Measurements from ENCODE around the gene LRP1. TPM values are rescaled to one million over a fixed set of nuclear protein-coding genes. Genes with fewer than 3 reads are reported as not detected.

LRP1 gene
- total RNA-seq, 1 donor from 2014 or later, result 24.5 TPM

GRCh38 chr12:57216014-57216911 lies 88.0 kb downstream of the LRP1 start, which contains the start of gene NXPH4:
Gene NXPH4, plus strand, starts transcription at chr12:57216794. Its CDS starts 176 bp downstream, at chr12:57216970.
- no peak for DNase-seq (ENCODE audit: low read depth)

DNA sequence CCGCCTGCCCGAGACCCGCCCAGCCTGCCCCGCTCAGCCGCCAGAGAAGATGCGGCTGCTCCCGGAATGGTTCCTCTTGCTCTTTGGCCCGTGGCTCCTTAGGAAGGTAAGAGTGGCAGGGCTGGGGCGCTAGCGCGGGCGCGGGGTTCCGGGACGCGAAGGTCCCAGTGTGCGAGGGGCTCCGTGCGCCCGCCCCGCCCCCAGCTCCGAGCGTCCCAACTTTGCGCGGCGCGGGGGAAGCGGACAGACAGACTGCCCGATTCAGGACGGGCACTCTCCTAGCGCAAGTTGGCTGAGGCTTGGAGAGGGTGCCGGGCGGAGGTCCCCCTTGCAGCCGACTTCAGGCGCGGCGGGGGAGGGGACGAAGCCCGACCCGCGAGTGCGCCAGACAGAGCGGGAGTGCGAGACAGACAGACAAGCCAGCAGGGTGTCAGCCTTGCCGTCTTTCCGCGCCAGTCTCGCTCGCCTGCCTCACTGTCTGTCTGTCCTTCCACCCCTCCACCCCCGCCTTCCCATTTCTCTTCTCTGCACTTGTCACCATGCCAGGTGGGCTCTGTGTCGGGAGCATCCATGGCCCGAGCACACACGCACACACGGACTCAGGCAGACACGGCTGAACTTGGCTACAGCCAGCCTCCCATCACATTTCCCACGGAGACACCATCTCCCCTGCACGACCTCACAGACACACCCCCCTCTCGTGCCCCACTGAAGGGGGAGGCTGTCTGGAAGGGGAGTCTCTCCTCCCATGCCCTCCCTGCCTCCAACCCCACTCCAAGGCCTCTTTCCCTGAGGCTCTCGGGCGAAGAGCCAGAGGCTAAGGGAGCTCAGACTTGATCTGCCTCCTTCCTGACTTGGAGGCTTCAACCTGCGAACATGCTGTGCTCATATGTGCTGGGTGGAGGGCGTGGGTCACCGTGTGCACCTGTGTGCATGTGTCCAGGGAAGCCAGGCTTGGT lies 88.9 kb downstream of the LRP1 start:
- TF ChIP-seq, protein P1, sequence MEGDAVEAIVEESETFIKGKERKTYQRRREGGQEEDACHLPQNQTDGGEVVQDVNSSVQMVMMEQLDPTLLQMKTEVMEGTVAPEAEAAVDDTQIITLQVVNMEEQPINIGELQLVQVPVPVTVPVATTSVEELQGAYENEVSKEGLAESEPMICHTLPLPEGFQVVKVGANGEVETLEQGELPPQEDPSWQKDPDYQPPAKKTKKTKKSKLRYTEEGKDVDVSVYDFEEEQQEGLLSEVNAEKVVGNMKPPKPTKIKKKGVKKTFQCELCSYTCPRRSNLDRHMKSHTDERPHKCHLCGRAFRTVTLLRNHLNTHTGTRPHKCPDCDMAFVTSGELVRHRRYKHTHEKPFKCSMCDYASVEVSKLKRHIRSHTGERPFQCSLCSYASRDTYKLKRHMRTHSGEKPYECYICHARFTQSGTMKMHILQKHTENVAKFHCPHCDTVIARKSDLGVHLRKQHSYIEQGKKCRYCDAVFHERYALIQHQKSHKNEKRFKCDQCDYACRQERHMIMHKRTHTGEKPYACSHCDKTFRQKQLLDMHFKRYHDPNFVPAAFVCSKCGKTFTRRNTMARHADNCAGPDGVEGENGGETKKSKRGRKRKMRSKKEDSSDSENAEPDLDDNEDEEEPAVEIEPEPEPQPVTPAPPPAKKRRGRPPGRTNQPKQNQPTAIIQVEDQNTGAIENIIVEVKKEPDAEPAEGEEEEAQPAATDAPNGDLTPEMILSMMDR (IDR thresholded peaks at IDR 0.05; ENCODE audit: insufficient read depth, low read length, severe bottlenecking), result no peak
- DNase-seq (ENCODE audit: low read depth) (no peak), FAIRE-seq (no peak)
- Histone ChIP-seq H3K27me3 (ENCODE audit: control insufficient read depth, insufficient read depth, low read length) (peaks cover 43% of the 10 kb centered on the region), H3K4me3 (ENCODE audit: low read depth, low read length) (peak overlapping the region; percentile 44), H3K36me3 (ENCODE audit: control insufficient read depth, insufficient read depth, low read length) (peaks cover 3% of the 10 kb centered on the region)

More at GRCh38 chr12:57216014-57216911, 88.0 kb downstream of the LRP1 start, which contains the start of gene NXPH4:
- peak within 1 kb of the TSS; percentile 44 for H3K4me3 ChIP-seq (ENCODE audit: low read depth, low read length)
- H3K27me3 ChIP-seq (ENCODE audit: control insufficient read depth, insufficient read depth, low read length), result peaks cover 34% of the 10 kb centered on the region
- TF ChIP-seq, protein P1 (IDR thresholded peaks at IDR 0.05; ENCODE audit: insufficient read depth, low read length, severe bottlenecking), result no peak
- H3K36me3 ChIP-seq (ENCODE audit: control insufficient read depth, insufficient read depth, low read length), result peaks cover 8% of the 10 kb centered on the region
- FAIRE-seq, result no peak

DNA sequence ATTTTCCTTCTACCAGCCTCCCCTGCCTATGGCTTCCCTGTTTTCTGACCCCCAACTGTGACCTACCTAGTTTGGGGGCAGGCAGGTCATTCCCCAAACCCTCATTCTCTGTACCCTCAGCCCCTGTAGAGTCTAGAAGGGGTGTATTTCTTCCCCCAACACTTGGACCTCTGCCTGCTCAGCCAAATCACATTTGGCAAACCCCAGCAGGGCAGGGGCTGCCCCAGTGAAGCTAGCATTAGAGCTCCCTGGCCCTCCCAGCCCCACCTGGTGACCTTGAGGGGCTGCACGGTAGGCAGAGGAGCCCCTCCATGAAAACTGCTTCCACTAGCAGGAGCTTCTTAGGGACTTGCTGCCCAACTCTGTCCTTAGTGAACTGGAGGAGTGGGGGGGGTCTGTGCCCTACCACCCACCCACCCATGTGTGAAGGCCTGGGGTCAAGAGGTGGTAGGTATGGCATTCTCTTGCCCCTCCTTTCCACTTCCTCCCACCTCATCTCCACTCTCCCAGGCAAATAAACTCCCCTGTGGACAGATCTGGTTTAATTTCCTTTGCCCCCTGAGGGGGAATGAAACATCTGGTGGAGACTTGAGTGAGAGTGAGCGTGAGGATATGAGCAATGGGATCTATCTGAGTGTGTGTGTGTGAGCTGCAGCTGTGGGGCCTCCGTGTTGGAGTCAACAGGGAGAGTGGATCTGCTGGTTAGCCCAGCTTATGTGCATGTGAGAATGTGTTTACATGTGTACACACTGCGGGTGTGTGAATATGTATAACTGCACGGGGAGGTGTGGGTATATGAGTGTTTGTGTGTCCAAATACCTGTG lies 90.0 kb downstream of the LRP1 start:
- H3K4me3 ChIP-seq (ENCODE audit: low read depth, low read length), result no peak overlapping the region
- peaks cover 50% of the 10 kb centered on the region for H3K27me3 ChIP-seq (ENCODE audit: control insufficient read depth, insufficient read depth, low read length)
- FAIRE-seq (no peak), DNase-seq (ENCODE audit: low read depth) (no peak)
- TF ChIP-seq, protein P1 (IDR thresholded peaks at IDR 0.05; ENCODE audit: insufficient read depth, low read length, severe bottlenecking), result no peak
- no peaks in the 10 kb centered on the region for H3K36me3 ChIP-seq (ENCODE audit: control insufficient read depth, insufficient read depth, low read length)

GRCh38 chr12:57219205-57219992 lies 91.1 kb downstream of the LRP1 start:
- TF ChIP-seq, protein P1 (IDR thresholded peaks at IDR 0.05; ENCODE audit: insufficient read depth, low read length, severe bottlenecking), result no peak
- Histone ChIP-seq H3K27me3 (ENCODE audit: control insufficient read depth, insufficient read depth, low read length) (peaks cover 55% of the 10 kb centered on the region), H3K36me3 (ENCODE audit: control insufficient read depth, insufficient read depth, low read length) (no peaks in the 10 kb centered on the region), H3K4me3 (ENCODE audit: low read depth, low read length) (no peak overlapping the region)
- FAIRE-seq (no peak), DNase-seq (ENCODE audit: low read depth) (no peak)

Data from bronchial epithelial cell (primary cell).